Measurements from ENCODE around the gene PHLDA3.
"Not testable (repeated sequence)": the region's sequence is repeated elsewhere in the genome, so short reads cannot be mapped to it uniquely, and the experiment has no call there.

Gene PHLDA3

DNA sequence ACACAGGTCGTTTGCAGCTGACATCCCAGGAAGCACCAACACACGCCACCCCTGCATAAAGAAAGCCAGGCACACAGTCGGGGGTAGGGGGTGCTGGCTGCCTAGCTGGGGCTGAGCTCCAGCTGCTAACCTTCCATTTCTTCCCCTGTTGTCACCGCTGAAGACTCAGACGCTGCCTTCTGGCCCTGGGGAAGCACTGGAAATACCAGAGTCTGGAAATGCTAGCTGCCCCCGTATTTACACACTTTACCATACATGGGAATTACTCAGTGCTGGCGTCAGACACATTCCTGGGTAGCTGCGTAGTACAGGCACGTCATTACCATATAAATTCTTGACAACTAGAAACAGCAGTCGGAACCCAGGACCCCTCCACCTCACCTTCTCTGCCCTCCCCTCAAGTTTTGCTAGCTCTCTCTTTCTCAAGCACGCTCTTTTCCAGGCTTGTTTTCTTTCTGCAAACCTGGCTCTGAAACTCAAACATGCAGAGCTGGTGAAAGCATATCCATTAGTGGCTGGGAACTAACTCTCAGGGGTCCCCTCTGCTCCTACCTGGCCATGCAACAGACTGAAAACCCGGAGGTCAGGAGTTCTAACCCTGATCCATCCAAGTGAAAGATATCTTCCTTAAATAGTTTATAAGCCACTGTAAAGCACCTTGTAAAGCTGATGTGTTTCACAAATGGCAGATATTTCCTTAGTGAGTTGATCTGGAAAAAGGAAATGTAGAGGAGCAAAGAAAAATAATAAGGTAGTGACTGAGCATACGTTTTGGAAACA lies 34.6 kb upstream of the PHLDA3 start:
- no peak for DNase-seq

DNA sequence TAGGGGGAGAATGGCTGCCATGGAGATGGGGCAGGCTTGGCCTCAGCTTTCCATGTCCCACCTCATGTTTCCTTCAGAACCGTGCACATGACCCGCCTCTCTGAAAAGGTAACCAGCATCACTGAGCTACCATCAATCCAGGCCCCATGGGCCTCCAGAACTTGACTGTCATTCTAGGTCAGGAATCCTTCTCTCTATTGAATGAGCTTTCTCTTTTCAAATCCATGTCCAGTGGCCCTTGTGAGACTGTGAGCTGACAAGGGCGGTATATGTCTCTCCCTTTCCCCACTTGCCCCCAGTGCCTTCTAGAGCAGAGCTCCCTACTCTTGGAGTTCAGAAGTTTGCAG lies 33.5 kb upstream of the PHLDA3 start:
- no peak for DNase-seq

DNA sequence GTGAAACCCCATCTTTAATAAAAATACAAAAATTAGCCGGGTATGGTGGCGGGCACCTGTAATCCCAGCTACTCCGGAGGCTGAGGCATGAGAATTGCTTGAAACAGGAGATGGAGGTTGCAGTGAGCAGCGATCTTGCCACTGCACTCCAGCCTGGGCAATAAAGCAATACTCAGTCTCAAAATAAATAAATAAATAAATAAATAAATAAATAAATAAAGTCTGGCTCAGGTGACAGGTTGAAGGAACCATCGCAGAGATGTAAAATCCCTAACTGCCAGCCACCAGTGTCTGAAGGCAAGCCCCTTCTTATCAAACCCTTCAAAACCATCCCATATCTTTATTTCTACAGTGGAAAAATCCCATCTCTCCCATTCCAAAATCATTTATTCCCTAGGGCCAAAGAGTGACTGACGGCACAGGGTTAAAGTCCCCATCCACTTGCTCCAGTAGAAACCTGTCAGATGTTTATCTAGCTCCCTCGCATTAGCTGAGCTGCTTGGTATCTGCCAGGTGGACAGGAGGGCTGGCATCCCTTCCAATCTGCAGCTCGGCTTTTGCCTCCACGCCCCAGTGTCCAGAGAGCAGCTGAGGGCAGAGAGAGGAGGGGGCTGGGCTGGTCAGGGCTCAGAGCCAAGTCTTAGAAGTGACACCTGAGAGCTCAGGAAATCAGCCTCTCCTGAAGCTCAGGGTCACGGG lies 33.0 kb upstream of the PHLDA3 start:
- DNase-seq: no peak

DNA sequence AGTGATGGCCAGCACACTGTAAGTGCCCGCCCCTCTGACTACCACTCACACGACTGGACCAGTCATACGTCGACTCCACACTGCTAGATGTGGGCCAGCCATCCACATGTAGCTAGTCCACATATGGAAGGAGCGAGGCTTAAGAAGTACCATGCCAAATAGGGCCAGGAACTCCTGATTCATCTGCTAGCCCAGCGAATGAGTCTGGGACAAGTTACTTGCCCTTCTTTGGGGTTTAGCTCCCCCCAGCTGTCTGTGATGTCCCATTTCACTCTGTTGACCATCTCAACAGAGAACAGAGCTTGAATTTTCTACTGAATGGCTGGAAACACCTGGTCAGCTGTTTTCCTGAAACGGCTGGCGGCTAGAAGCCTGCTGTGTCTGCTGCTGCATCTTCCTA lies 32.2 kb upstream of the PHLDA3 start:
- no peak for DNase-seq

DNA sequence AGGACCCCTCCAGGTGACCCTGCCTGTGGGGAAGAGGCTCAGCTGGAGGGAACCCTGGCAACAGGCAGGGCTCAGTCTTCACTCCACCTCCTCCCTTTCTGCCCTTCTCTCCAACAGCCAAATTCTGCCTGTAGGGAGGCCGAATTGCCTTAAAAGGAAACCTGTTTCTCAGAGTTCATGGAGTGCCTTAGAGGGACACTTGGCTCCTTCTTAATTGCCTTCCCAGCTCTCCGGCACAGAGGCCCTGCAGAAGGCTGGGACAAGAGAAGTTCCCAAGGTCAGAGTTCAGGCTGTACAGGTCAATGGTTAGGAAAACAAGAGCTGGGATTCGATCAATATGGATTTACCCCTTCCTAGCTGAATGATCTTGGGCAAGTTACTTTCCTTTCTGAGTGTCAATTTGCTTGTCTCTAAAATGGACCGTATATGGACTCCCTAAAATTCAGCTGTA lies 31.7 kb upstream of the PHLDA3 start:
- DNase-seq: no peak

DNA sequence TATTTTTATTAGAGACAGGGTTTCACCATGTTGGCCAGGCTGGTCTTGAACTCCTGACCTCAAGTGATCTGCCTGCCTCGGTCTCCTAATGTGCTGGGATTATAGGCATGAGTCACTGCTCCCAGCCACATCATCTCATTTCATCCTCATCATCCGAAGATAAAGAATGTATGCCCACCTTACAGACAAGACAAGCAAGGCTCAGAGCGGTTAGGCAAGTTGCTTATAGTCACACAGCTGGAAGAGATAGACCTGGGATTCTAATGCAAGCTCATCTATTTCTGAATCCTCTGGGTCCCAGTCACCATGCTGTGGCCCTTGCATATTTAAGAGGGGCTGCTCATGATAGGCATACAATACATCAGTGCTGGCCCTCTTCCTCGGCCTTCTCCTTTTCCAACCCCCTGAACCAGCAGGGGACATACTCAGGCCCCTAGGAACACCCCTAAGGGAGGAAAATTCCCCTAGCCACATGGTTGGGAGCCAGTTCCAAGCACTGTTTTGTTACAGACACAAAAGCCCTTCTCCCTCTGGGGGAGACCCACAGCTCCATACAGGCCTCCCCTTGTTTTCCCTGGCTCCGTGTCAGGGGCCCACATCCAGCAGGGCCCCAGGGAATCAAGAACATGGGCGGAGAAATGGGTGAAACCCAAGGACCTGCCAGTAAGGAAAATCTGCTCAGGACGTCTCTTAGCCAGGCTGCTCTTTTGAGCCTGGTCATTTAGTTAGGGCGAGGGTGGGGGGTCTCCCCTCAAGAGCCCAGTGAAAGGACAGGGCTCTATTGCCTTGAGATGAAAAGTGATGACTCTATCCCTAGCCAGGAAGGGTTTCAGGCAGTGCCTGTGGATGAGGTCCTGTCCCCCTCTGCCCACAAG lies 31.0 kb upstream of the PHLDA3 start:
- DNase-seq: no peak

DNA sequence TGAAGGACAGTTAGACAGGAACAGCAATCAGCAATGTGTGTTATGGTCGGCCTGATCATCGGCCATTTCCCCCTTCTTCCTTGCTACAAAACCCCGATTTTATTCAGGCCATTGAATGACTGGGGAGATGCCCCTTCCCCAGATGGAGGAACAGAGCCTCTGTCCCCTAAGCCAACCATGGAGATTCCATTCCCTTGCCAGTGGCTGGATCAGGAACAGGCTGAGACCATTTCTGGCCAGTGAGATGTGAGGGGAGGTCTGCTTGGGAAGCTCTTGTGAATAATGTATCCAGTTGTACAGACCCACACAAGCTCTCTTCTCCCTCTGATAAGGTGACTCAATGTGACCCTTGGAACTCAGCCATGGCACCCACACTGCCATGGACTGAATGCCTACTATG lies 30.2 kb upstream of the PHLDA3 start:
- DNase-seq: no peak

DNA sequence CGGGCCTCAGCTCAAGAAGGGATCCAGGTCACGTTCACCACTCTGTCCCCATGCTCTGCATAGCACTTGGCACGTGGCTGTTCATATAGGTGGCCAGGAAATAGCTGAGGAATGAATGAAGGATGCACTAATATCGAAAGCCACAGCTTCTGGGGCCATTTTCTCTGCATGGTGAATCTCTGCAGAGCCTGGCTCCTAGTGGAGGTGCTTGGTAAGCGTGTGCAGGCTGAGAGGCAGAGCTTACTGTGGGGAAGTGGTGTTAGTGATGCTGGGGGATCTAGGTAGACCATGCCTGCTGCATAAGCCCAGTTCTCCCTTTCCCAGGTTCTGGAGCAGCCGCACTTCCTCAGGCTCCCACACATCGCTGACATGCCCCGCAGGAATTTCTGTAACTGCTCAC lies 29.6 kb upstream of the PHLDA3 start:
- DNase-seq: no peak

DNA sequence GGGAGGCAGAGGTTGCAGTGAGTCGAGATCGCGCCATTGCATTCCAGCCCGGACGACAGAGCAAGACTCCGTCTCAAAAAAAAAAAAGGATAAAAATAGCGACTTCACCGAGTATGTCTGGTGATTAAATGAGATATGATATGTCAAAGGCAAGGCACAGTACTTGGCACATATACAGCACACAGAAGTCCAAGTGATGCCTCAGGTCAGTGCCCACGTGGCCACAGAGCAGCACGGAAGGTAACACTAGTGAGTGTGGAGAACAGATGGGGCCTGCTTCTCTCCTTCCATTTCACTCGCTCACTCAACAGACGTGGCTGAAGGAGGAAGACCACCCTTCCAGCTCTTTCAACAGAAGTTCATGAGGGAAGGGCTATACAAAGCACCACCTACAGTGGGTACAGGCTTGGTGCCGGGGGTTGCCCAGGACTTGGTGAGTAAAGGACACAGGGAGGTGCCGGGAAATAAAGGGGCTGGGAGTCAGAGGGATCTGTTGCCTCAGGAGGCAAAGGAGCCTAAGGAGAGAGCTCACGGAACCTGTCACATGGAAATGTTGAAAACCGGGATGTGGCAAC lies 29.0 kb upstream of the PHLDA3 start:
- DNase-seq: no peak

DNA sequence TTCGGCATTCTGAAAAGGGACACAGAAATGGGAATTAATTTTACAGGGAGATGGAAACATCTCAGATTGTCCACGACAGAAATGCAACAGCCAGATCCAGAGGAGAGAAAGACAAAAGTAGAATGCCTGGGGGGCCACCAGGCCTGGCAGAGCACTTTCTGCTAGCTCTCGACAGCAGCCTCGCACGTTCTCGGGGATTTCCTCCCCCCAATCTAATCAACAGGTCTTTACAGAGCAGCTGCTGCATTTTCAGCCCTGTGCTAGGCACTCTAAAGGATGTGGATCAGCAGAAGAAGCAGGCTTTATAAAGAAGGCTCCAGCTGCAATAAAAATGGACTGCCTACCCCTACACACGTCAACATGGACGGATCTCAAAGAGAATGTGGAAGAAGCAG lies 27.3 kb upstream of the PHLDA3 start:
- DNase-seq: no peak

DNA sequence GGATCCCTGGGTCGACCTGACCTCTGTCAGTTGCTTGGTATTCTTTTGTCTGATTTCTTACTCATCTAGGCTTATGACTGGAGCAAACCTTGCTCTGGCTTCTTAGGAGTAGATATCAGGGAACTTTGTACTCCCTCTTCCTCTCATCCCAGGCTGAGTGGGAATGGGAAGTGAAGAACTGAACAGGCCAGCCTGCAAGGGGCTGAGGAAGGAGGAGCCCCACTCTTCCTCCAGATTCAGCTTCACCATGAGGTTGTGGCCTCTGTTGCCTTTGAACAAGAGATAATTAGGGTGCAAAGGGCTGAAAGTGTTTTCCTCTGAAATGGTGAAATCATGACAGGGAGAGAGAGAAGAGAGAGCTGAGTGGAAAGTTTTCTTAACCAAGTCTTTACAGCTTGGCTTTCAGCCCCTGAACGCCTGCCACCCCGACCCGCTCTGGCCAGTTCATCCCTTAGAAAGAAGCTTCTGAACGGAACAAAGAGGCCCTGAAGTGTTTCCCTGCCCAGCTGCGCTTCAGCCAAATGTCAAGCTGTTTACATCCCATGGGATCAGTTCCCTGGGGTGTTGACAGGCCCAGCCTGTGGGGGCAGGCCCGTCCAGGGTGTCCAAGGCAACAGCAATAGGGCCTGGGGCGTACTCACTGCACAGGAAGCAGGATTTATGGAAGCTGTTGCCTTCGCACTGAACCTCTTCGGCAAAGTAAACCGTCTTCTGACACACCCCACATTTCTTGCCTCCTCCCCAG lies 26.7 kb upstream of the PHLDA3 start:
- no peak for DNase-seq

DNA sequence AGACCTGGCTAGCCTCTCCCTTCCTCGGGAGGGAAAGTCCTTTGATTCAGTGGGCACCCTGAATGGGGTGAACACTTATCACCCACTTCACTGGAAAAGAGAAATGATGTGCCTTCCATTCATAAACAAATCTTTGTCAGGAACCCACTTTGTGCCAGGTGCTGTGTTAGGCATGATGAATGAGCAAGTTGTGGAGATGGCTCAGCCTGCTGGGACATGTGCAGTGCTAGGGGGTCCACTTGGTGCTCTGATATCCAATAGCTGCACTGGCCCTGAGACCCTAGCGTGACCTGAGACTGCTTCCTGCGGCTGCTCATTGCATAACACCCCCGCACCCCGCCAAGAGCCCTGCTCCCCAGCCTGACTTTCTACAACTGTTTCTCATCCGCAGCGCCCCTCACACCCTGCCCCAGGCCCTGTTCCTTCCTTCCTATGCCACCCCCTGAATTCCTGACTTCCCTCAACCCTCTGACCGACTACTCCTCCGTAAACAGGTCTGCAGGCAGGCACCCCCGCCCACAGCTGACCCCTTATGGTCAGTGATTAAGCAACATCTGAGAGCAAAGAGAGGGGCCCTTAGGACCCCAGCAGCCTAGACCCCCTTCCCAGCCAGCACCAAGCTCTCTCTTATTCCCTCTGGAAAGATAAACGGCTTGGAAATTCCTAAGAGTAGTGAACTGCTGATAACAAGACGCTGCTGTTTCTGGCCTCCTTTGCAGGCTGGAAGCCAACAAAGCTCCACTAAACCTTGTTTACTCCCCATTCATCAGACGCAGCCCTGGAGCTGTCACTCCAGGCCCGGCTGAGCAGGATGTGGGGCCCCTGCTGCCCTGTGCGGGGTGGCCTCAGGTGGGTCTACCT lies 25.0 kb upstream of the PHLDA3 start:
- DNase-seq: no peak

DNA sequence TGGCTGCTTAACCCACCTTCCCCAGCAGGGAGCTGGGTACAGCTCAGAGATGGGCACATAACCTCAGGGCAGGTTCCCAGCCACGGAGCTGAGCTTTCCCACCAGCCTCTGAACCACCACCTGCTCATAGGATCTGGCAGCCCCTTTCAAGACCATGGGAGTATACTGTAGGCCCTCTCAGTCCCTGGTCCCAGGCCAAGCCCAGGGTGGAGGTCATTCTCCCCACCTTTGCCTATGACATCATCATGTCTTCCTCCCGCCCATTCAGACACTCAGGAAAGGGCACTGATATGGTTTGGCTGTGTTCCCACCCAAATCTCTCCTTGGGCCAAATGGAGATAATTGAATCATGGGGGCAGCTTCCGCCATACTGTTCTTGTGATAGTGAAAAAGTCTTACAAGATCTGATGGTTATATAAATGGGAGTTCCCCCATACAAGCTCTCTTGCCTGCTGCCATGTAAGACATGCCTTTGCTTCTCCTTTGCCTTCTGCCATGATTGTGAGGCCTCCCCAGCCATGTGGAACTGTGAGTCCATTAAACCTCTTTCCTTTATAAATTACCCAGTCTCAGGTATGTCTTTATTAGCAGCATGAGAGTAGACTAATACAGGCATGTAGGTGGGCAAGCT lies 24.2 kb upstream of the PHLDA3 start:
- DNase-seq: not testable (repeated sequence)

DNA sequence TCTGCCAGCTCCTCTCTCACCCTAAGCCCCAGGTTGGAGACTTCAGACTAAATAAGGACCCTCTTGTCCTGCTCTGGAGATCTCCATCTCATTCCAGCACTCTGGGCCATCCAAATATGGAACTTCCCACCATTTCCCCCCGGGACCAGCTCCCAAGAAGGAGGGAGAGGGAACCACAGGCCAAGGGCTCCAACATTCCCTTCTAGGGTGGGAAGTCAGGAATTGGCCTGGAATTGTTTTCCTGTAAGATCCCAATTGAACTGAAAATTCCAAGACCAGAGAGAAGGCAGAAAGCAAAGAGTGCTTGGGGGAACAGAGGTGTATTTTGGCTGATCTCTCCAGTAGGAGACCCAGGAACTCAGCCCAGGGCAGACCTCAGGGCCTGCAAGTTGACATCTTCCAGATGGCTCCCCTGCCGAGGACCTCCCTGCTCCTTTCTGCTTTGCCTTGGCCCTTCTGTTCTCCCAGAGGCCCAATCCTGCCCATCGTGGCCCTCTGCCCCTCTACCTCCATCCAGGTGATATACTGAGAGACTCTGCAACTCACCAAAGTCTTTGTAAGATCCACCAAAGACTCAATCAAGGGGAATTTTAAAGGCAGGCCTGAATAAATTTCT lies 23.0 kb upstream of the PHLDA3 start:
- no peak for DNase-seq

DNA sequence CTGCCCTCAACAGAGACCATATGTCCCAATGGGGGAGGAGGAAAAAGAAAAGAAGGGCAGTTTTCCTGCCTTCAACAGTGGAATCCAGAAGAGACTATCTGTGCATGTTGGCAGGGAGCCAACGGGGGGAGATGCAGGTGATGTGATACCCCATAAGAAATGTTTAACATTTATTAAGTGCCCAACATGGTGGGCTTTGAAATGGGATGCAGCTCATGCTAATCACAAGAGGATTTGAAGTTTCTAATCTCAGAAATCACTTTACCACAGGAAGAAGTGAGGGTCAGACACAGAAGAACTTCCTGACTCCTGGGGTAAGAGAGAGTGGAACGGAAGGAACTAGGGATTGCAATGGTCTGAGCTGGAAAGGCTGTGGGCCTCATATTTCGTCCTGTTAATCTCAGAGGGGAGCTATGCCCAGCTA lies 21.7 kb upstream of the PHLDA3 start:
- DNase-seq: no peak

DNA sequence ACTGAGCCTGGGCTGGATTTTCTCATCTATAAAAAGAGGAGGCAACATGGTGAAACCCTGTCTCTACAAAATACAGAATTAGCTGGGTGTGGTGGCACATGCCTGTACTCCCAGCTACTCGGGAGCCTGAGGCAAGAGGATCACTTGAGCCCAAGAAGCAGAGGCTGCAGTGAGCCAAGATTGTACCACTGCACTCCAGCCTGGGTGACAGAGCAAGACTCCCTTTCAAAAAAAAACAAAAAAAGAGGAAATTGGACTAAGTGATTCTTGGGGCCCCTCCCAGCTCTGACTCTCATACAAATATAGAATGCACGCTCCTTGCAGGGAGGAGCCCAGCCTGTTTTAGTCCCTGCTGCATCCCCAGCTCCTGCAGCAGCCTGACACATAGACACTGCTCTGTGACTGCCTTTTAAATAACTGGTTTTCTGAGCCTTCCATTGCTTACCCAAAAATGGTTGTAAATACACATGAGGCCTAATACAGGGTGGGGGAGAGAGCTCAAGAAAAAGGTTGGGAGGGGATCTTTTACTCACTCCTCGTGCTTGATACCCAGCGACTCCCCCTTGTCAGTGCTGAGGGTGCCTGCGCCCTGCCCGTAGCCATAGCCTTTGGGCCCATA lies 20.8 kb upstream of the PHLDA3 start:
- no peak for DNase-seq

DNA sequence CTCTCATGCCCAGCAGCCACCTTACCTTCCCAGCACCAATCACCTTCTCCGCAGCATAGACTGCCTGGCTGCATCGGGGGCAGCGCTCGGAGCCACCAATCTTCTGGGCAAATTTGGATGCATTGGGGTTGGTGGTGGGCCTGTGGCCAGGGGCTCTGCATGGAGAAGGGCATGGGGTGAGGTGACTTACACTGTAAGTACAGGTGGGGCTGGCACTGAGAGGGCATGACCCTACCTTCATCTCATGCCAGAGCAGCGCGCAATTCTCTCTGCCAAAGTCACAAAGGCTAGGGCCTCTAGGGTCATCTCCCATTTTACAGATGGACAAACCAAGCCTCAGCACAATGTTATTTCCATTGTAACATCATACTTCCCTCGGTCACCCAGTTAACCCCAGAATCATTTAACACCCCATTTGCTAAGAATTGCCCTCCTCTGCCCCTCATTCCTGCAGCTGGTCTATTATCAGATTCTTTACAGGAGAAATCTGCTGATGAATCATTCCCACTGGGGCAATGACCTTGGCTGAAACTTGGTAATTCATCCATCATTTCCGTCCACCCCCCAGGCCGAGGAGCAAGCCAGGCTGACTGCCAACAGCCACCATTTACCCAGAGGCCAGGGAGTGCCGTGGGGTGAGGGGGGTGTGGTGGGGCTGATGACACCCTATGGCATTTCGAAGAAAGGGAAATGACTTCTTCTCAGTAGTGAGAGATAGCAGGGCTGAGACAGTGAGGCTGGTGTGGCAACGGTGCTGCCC lies 20.0 kb upstream of the PHLDA3 start:
- DNase-seq: no peak

DNA sequence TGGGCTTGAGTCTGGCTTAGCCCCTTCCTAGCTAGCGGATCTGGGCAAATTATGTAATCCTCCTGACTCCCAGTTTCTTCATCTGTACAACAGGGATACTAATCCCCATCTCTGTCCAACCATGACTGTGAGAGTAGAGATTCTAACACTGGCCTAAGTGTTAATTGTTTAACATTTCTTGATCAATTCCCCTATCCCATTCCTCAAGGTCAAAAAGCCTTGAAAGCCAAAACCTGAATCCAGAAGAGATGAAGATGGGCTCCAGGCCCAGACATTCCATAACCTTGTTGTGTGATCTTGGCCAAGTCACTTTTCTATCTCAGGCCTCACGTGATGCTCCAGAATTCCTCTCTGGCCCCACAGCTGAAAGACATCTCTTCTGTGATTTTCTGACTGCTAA lies 18.8 kb upstream of the PHLDA3 start:
- no peak for DNase-seq

DNA sequence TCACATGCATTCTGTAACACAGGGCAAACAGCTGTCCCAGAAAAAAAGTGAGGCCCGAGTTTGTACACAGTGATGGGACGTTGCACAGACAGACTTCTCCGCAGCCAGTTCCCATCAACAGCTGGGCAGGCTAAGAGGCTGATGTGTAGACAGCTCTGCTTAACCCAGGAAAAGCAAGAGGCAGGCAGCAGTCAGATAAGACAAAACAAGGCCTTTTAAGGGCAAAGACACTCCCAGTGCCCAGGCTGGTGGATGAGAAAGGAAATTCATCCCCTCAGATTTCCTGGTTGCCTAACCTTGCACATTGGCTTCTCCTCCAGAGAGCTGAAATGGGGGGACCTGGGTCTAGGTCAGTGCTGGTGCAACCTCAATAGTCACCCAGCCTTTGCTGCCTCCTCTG lies 17.2 kb upstream of the PHLDA3 start:
- DNase-seq: no peak

All from activated gamma-delta T cell (primary cell).